ENCODE data around the gene DENND2A.

The DENND2A gene

DNA sequence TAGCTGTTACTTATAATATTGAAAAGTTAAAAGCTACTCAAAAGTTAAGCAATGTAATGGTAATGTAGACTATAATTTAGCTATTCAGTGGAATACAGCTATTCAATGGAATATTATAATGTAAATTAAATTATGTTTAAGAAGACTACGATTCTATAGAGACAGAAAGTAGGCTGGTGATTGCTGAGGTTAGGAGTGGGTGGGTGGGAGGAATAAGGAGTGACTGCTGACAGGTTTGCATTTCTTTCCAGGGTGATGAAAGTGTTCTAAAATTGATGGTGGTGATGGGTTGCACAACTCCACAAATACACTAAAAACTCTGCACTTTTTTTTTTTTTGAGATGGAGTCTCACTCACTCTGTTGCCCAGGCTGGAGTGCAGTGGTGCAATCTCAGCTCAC is 21.4 kb downstream of the DENND2A start:
- no peak for DNase-seq (ENCODE audit: low read depth)

DNA sequence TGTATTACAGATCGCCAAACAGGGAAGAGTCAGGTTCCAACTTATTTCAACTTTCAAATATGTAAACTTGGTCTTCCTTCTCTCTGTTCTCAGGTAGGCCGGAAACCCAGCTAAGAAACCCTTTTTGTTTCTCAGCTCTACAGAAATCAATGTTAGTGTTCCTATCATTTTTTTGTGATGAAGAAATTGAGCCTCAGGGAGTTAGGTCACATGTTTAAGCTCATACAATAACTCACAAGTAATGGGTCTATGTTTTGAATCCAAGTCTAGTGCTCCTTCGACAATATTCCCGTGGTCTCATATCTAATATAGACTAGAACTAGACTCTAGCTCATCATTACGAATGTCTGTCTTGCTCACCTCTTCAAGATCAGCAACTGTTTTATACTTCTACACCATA is 22.3 kb downstream of the DENND2A start:
- DNase-seq (ENCODE audit: low read depth) = no peak

DNA sequence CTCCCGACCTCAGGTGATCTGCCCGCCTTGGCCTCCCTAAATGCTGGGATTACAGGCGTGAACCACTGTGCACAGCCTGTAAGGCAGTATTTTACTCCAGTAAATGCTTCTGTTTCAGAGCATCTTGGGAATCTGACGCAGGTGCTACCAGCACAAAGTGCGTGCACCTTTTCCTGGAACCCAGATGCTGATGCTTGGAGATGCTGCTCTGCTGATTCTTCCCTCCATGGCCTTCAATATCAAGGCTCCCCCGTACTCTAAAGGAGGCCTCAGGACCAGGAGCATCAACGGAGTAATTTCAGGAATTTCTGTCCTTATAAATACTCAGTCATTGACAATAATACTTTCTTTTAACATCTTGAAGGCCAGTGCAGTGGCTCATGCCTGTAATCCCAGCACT is 23.5 kb downstream of the DENND2A start:
- no peak for DNase-seq (ENCODE audit: low read depth)

DNA sequence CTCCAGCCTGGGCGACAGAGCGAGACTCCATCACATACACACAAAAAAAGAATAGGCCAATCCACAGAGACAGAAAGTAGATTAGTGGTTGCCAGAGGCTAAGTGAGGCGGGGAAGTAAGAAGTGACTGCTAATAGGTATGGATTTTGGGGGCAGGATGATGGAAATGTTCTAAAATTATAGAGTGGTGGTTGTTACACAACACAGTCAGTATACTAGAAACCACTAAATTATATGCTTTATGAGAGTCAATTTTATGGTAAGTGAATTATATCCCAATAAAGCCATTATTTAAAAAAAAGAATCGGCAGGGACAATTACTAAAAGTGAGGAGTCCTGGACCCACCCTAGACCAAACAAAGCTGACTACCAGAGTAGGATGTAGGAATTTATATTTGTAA is 24.3 kb downstream of the DENND2A start:
- DNase-seq (ENCODE audit: low read depth) = no peak

DNA sequence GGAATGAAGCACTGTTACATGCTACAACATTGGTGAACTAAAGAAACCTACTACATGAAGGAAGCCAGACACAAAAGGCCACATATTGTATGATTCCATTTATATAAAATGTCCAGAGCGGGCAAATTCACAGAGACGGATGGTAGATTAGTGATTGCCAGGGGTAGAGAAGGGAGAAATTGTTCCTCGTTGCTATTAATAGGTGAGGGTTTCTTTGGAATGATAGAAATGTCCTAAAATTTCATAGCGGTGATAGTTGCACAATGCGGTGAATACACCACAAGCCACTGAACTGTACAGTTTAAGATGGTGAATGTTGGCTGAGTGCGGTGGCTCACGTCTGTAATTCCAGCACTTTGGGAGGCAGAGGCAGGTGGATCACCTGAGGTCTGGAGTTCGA is 29.0 kb downstream of the DENND2A start:
- no peak for DNase-seq (ENCODE audit: low read depth)

DNA sequence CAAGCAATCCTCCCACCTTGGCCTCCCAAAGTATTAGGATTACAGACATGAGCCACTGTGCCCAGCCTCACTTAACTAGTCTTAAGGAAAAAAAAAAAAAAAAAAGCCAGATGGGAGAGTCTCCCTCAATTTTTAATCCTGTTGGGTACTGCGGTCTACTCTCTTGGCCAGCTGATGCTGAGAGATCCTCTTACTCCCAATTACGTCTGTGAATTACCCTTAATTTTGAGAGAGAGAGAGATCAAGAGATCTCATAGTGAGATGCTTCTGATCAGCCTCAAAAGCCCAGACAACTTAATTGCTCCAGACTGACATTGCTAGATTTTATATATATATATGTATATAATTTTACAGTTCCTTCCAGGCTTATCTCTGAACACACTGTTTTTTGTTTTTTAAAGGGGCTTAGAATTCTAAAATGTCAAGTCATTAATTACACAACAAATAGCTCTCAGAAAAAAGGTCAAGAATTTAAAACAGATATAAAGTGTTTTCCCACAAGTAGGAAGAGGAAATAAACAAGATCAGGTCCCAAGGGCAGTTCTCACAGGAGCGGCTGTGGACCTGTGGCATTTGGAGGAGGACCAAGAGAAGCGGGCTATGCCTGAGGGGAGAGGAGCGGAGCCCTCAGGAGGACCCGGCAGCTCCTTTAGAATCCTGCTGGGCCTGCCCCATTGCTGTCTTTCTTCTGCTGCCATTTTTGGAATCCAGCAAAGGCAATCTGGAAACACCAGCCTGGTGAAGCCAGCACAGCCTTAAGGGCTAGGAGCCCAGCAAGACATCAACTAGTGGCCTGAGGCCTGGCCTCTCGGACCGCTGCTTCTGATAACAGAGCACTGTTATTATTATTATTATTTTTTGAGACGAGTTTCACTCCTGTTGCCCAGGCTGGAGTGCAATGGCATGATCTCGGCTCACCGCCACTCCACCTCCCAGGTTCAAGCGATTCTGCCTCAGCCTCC is 30.1 kb downstream of the DENND2A start:
- DNase-seq (ENCODE audit: low read depth) = no peak

DNA sequence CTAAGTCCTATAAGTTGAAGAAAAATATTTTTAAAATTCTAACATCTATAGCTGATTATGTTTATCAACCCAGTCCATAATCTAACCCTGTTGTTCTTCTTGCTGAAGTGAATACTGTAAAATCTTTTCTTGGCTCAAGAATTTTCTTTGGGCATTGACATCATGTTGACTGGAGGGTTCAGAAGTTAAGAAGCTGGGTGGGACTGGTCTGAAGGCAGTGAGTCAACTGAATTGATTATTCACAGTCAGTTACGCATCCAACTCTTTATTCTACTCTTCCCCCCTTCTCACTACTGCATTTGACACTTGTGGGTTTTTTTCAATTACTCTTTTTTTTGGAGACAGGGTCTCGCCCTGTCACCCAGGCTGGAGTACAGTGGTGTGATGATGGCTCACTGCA is 31.0 kb downstream of the DENND2A start:
- DNase-seq (ENCODE audit: low read depth) = no peak

DNA sequence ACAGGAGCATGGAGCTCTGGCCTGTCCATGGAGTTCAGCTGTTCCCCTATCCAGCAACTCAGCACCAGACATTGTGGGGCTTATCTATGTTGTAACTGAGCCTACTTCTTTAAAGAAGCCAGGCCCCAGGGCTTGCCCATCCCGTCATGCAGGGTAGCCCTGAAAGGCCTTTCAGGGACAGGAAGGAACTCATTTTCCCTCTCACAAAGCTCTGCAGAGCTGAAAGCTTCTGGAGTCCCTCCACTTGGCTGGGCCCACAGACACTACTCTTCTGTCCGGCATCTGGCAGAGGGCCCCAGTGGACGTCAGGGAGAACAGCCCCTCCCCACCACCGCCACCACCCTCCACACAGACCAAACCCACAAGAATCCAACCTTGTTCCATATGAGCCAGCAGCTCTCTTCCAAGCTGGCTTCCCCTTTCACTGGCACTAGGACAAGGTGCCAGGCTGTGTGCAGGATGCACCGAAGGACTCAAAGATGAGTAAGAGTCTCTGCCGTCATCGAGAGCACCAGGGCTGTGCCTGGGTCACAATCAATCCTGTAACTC is 33.1 kb downstream of the DENND2A start:
- no peak for DNase-seq (ENCODE audit: low read depth)

DNA sequence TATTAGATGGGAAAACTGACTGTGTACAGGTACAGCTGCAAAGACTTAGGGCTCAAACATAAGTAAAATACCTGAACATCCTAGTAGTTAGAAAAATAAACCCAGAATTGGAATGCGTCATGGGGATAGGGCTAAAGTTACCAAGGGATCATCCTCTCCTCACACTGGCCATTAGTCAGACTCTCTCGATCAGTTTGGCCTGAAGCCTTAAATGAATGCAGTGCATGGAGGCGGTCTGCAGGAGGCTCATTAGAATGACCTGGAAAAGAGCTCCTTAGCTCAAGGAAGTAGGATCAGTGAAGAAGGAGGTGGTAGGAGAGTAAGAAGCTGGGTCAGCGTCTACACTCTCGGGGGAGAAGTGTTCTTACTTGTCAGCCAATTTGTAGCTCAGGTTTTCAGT is 35.3 kb downstream of the DENND2A start:
- DNase-seq (ENCODE audit: low read depth) = no peak

DNA sequence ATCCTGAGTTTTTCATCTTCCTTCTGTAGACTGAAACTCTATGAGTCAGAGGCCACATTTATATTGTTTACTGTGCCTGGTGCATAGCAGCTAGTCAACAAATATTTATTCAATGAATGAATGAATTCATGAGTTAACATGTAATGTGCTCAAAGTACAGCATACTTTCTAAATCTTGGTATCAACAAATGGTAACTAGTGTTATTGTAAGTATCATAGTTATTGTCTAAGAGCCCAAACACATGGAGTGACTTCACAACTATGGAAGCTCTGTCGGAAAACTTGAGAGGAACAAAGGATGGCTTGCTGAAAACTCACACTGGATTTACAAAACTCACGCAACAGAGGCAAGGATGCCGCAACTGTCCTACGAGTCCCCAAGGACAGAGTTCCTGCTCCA is 35.9 kb downstream of the DENND2A start:
- no peak for DNase-seq (ENCODE audit: low read depth)

DNA sequence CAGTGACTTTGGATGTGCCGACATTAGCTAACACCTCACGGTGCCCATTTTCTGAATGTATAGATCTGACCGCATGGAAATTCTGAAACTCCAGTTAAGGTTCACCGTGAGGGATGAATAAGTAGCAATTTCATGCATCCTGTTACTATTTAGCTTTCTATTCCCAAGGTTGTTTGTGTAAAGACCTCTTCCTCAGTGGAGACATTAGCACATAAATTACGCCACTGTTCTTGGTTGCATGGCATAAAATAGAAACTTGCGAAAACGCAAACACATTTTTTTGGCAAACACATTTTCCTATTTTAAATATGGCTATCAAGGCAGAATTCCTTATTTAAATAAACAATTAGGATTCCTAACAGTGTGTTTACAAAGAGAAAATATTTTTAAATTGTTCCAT is 36.5 kb downstream of the DENND2A start:
- no peak for DNase-seq (ENCODE audit: low read depth)

DNA sequence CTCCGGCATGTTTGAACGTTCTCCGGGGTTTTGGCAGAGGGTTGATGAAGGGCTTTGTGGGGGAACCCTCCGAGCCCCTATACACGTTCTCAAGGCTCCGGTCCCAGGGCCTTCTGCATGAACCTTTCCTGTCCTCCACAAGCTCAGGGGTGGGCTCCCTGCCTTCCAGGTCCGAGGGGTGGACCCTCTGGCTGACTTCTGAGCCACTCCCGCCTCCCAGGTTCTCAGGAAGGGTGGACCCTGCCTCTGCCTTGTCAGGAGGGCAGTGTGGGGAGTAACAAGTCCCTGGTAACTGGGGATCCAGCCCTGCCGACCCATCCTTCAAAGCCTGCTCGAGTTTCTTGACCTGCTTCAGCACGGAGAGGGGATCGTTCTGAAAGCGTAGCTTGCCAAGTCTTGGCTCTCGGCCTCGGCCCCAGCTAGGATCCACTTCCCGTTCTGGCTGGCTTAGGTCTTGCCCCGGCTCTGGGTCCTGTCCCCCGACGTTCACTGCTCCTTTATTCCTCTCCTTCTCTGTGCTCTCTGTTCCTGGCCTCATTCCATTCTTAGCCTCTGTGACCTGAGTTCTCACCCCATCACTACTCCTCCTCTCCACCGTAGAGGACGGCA is 38.9 kb downstream of the DENND2A start:
- DNase-seq (ENCODE audit: low read depth) = no peak

DNA sequence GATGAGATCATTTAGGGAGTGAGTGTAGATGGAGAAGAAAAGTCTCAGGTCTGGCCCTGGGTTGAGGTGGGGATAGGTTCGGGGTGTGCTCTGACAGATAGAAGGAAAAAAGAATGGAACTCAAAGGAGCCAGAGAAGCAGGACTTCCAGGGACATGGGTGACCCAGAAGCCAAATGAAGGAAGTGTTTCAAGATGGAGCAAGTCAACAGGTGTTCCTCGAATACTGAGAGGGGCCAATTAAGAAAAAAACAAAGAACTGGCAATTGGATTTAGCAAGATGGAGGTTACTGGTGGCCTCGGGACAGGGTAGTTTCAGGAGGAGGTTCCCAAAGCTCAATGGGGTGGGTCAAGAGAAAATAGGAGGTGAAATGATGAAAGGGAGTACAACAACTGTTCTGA is 40.3 kb downstream of the DENND2A start:
- no peak for DNase-seq (ENCODE audit: low read depth)

DNA sequence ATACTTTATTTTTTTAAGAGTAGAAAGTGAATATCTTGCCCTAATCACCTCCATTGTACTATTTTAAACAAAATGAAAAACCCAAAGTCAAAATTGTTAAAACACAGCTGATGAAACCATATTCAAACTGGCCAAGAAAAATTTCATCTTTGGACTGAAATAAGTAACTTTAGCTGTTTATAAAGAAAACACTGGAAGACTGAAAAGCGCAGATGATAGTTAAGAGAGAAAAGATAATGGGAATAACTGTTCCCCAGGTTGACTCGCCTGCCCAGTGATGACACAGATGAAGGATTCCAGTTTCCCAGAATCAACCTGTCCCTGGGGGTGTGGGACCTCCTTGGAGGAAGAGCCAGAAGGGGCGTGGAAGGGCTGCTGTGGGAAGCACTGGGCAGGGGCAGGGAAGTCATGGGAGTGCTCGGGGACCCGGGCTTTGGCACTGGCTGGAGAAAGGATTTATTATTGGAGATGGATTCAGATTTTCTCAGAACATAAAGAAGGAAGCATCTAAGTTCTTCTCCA is 43.1 kb downstream of the DENND2A start:
- DNase-seq (ENCODE audit: low read depth) = no peak

DNA sequence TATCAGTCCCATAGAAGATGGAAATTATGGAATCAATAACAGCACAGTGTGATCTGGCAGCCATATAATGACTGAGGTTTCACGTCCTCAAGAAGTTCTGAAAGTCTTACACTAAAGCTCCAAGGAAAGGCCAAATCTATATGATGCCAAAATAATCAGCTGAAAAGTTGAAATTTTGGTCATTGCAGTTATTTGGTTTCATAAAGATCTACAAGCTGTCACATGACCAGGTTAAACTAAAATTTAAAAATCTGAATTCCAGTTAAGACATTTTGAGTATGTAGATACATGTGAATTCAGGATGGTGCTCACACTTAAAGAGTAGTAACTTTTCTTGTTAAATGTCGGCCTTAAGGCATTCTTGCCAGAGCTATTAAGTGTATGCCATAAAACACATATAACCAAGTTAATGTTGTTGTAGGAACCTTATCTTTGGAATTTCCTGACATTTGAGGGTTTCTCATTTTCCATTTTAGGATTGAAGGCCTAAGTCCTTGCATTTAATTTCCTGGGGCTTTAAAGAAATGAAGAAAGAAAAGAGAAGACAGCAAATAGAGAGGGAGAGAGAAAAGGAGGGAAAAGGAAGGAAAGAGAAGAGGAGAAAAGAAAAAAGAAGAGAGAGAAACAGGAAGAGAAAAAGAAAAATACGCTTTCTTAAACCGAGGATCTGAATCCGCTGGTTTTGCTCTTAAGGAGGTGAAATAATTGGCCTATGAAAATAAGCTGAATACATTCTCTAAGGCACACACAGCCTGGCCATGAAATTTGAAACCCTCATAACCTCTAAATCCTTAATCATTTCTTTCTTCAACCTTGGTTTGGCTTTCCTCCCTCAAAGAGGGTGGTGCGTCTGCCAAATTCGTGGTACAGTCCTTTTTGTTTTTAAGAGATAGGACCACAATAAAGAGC is 43.8 kb downstream of the DENND2A start:
- no peak for DNase-seq (ENCODE audit: low read depth)

DNA sequence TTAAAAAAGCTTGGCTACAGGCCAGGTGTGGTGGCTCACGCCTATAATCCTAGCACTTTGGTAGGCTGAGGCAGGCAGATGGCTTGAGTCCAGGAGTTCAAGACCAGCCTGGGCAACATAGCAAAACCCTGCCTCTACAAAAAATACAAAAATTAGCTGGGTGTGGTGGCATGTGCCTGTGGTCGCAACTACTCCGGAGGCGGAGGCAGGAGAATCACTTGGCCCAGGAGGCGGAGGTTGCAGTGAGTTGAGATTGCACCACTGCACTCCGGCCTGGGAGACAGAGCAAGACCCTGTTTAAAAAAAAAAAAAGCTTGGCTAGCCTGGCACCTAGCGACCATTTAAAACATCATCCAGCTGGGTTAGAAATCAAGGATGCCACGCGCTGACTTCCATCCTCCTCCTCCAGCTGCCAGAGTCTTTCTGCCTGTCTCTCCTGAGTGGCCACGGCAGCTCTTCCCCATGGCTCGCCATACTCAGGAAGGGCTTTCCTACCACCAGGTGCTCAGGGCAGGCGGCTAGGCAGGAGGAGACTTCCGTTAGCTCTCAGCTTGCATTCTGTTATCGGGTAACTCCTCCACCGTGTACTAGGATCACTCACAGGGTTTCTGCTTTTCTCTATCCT is 45.0 kb downstream of the DENND2A start:
- DNase-seq (ENCODE audit: low read depth) = no peak

DNA sequence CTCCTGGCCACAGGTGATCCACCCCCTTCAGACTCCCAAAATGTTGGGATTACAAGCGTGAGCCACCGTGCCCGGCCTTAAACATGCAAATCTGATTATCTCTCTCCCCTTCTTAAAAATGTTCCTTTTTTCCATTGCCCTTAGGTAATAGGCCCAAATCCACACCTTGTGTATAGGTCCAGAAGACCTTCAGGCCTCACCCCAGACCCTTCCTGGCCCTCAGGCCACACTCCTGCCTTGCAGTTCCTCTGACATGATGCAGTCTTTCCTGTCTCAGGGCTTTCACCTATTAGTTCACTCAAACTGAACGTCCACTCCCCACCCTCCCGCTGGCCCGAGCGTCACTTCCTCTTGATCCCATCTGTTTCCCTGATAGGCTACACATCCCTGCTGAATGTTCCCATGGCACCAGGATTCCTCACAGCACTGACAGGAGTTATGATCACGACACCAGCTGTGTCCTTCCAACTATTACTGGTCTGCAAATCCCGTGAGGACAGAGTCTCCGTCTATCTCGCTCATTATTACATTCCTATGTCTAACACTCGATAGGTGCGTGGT is 46.4 kb downstream of the DENND2A start:
- no peak for DNase-seq (ENCODE audit: low read depth)

DNA sequence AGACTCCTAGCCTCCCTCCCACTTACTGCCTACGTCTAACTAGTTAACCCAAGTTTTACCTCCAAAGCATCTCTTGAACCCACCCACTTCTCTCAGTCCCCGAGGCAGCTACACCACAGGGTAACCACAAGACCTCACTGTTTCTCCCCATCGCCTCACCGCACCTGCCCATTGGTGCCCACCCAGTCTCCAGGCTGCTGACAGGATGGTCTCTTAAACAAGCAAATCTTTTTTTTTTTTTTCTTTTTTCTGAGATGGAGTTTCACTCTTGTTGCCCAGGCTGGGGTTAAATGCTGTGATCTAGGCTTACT is 47.0 kb downstream of the DENND2A start:
- DNase-seq (ENCODE audit: low read depth) = no peak

DNA sequence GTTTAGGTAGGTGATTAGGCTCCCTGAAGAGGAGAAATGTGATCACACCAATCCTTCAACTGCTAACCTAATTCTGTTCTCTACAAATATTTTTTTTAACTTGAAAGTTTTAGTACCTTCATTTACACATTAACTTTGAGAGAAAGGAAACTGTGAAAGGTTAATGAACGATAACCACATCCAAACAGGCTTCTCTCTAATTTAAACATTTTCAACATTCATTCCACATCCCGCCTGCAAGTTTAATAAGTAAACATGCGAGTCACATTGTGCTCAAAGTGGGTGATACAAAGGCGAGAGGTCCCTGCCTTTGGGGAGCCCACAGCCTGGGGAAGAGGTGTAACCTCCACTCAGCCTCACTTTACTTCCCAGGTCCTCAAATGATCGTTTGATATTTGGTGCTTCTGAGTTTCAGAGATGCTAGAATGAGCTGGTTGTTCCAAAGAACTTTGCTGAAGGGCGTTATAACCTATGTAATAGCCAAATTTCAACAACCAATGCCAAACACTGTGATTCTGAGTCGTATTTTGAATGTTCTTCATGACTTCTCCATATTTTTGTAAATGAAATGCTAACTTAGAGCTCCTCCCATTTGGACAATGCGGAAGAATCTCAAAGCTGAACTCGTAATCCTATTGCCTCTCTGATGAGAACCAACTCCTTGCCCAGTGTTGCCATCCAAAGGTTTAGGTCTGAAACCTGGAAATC is 47.5 kb downstream of the DENND2A start:
- DNase-seq (ENCODE audit: low read depth) = no peak

DNA sequence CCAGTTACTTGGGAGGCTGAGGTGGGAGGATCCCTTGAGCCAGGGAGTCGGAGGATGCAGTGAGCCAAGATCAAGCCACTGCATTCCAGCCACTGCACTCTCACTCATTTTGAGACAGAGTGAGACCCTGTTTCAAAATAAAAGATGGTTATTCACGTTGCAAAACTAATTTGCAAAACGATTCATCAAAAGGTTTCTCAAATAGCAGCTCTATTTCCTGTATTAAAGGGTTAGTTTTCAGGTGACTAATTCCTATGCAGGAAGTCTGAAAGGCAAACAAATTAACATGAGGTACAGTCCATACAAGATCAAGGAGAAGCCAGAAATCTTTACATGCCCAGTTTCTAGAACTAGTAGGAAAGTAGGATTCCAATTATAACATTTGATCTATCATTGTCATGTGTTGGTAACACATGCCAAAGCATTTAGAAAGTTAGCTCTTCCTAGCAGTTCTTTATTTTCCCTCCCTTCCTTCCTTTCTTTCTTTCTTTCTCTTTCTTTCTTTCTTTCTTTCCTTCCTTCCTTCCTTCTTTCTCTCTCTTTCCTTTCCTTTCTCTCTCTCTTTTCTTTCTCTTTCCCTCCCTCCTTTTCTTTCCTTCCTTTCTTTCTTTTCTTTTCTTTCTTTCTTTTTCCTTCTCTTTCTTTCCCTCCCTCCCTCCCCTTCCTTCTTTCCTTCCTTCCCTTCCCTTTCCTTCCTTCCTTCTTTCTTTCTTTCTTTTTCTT is 49.3 kb downstream of the DENND2A start:
- DNase-seq (ENCODE audit: low read depth) = no peak
